ENCODE data around the gene APC.

The APC gene

DNA sequence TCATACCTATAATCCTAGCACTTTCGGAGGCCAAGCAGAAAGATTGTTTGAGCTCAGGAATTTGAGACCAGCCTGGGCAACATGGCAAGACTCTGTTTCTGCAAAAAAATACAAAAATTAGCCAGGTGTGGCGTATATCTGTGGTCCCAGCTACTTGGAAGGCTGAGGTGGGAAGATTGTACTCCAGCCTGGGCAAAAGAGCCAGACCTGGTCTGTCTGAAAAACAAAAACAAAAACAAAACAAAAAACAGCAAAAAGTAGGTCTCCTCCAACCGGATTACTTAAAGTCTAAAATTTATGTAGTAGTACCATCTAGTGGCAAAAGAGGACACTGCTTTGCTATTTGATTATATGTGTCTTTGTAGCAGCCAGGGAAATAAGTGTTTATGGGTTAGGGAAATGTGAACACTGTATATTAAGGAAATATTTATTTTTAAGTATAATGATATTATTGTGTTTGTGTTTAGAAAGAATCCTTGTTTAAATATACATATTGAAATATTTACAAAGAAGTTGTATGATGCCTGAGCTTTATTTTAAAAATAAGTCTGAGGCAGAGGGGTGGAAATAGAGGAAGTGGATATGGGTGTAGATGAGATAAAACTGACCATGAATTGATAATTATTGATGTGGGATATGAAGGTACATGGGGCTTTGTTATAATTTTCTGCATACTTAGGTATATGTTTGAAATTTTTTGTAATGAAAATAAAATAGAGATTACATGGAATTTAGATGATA, 20.0 kb downstream of the APC start:
- Histone ChIP-seq H3K9ac (ENCODE audit: low read depth, low read length) (no peak overlapping the region), H3K9me3 (ENCODE audit: control insufficient read depth, insufficient read depth, low read length) (no peaks in the 10 kb centered on the region), H3K27me3 (ENCODE audit: control insufficient read depth, insufficient read depth, low read length) (no peaks in the 10 kb centered on the region), H3K36me3 (ENCODE audit: control insufficient read depth, insufficient read depth, low read length) (peaks cover 4% of the 10 kb centered on the region), H3K4me3 (ENCODE audit: low read depth, low read length) (no peak overlapping the region), H3K4me1 (ENCODE audit: control insufficient read depth, insufficient read depth, low read length) (no peaks in the 10 kb centered on the region)

- no peak overlapping the region for H3K4me3 ChIP-seq (ENCODE audit: low read depth, low read length)
- no peaks in the 10 kb centered on the region for H3K4me1 ChIP-seq (ENCODE audit: control insufficient read depth, insufficient read depth, low read length)
- no peak overlapping the region for H3K9ac ChIP-seq (ENCODE audit: low read depth, low read length)
- H3K9me3 ChIP-seq (ENCODE audit: control insufficient read depth, insufficient read depth, low read length): no peaks in the 10 kb centered on the region
- peaks cover 4% of the 10 kb centered on the region for H3K36me3 ChIP-seq (ENCODE audit: control insufficient read depth, insufficient read depth, low read length)
- H3K27me3 ChIP-seq (ENCODE audit: control insufficient read depth, insufficient read depth, low read length): no peaks in the 10 kb centered on the region
Measured at GRCh38 chr5:112758676-112759075, 21.0 kb downstream of the APC start.

GRCh38 chr5:112762113-112762810, 24.6 kb downstream of the APC start:
- Histone ChIP-seq H3K9ac (ENCODE audit: low read depth, low read length) (no peak overlapping the region), H3K36me3 (ENCODE audit: control insufficient read depth, insufficient read depth, low read length) (peaks cover 6% of the 10 kb centered on the region), H3K9me3 (ENCODE audit: control insufficient read depth, insufficient read depth, low read length) (no peaks in the 10 kb centered on the region), H3K27me3 (ENCODE audit: control insufficient read depth, insufficient read depth, low read length) (no peaks in the 10 kb centered on the region), H3K4me1 (ENCODE audit: control insufficient read depth, insufficient read depth, low read length) (no peaks in the 10 kb centered on the region), H3K4me3 (ENCODE audit: low read depth, low read length) (no peak overlapping the region)

GRCh38 chr5:112763165-112763564, 25.5 kb downstream of the APC start:
- Histone ChIP-seq H3K4me1 (ENCODE audit: control insufficient read depth, insufficient read depth, low read length) (no peaks in the 10 kb centered on the region), H3K9ac (ENCODE audit: low read depth, low read length) (no peak overlapping the region), H3K4me3 (ENCODE audit: low read depth, low read length) (no peak overlapping the region), H3K9me3 (ENCODE audit: control insufficient read depth, insufficient read depth, low read length) (no peaks in the 10 kb centered on the region), H3K36me3 (ENCODE audit: control insufficient read depth, insufficient read depth, low read length) (peaks cover 6% of the 10 kb centered on the region), H3K27me3 (ENCODE audit: control insufficient read depth, insufficient read depth, low read length) (no peaks in the 10 kb centered on the region)

DNA sequence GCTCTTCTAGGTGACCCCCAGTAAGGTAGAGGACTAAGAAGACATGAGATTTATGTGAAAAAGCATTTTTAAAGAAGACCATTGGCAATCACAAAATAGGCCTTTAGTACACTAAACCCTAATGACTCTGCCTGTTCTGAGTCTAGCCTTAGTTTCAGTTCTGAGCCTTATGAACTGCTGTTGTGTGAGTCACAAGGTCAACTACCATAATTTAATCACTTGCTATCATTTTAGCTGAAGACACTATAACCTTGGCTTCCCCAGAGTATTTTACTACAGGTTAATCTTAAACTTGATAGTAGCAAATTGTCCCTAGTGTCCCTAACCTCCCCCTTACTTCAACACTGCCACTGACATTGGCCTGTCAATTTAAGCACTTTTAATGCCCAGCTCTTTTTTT, 34.4 kb downstream of the APC start:
- Histone ChIP-seq H3K9ac (ENCODE audit: low read depth, low read length) (no peak overlapping the region), H3K27me3 (ENCODE audit: control insufficient read depth, insufficient read depth, low read length) (no peaks in the 10 kb centered on the region), H3K4me3 (ENCODE audit: low read depth, low read length) (no peak overlapping the region), H3K36me3 (ENCODE audit: control insufficient read depth, insufficient read depth, low read length) (no peaks in the 10 kb centered on the region), H3K4me1 (ENCODE audit: control insufficient read depth, insufficient read depth, low read length) (no peaks in the 10 kb centered on the region), H3K9me3 (ENCODE audit: control insufficient read depth, insufficient read depth, low read length) (no peaks in the 10 kb centered on the region)

- no peaks in the 10 kb centered on the region for H3K36me3 ChIP-seq (ENCODE audit: control insufficient read depth, insufficient read depth, low read length)
- no peak overlapping the region for H3K4me3 ChIP-seq (ENCODE audit: low read depth, low read length)
- no peaks in the 10 kb centered on the region for H3K9me3 ChIP-seq (ENCODE audit: control insufficient read depth, insufficient read depth, low read length)
- H3K4me1 ChIP-seq (ENCODE audit: control insufficient read depth, insufficient read depth, low read length): no peaks in the 10 kb centered on the region
- H3K27me3 ChIP-seq (ENCODE audit: control insufficient read depth, insufficient read depth, low read length): no peaks in the 10 kb centered on the region
- H3K9ac ChIP-seq (ENCODE audit: low read depth, low read length): no peak overlapping the region
Measured at GRCh38 chr5:112776301-112776856, 38.7 kb downstream of the APC start.

DNA sequence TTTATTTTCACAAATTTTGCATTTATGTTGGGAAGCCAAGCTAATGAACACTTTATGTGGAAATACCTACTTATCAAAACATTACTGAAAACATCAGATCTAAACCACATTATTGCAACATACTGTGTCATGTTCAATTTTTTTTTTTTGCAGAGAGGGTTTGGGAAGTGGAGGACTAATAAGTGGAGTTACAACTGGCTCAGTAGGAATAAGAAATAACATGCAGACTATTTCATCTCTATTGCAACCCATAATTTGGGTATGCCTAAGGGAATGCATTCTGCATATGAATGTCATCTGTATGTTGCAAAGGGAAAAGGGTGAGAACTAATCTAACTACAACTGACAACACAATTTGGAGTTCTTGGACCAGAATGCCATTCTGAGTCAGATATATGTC, 41.8 kb downstream of the APC start:
- Histone ChIP-seq H3K9me3 (ENCODE audit: control insufficient read depth, insufficient read depth, low read length) (no peaks in the 10 kb centered on the region), H3K36me3 (ENCODE audit: control insufficient read depth, insufficient read depth, low read length) (no peaks in the 10 kb centered on the region), H3K4me3 (ENCODE audit: low read depth, low read length) (no peak overlapping the region), H3K9ac (ENCODE audit: low read depth, low read length) (no peak overlapping the region), H3K4me1 (ENCODE audit: control insufficient read depth, insufficient read depth, low read length) (no peaks in the 10 kb centered on the region), H3K27me3 (ENCODE audit: control insufficient read depth, insufficient read depth, low read length) (no peaks in the 10 kb centered on the region)

DNA sequence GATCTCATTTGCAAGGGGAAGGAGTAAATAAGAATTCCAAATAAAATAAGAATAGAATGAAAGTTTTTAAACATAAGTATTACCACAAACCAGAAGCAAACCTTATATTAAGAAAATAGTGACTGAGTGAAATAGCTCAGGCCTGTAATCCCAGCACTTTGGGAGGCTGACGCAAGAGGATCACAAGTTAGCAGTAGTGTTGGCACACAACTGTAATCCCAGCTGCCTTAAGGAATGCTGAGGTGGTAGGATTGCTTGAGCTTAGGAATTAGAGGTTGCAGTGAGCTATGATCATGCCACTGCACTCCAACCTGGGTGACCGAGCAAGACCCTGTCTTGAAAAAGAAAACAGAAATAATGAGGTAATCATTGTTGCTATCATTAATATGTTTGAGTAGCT, 47.0 kb downstream of the APC start:
- Histone ChIP-seq H3K4me3 (ENCODE audit: low read depth, low read length) (no peak overlapping the region), H3K9me3 (ENCODE audit: control insufficient read depth, insufficient read depth, low read length) (no peaks in the 10 kb centered on the region), H3K27me3 (ENCODE audit: control insufficient read depth, insufficient read depth, low read length) (no peaks in the 10 kb centered on the region), H3K4me1 (ENCODE audit: control insufficient read depth, insufficient read depth, low read length) (no peaks in the 10 kb centered on the region), H3K36me3 (ENCODE audit: control insufficient read depth, insufficient read depth, low read length) (no peaks in the 10 kb centered on the region), H3K9ac (ENCODE audit: low read depth, low read length) (no peak overlapping the region)

- H3K36me3 ChIP-seq (ENCODE audit: control insufficient read depth, insufficient read depth, low read length): no peaks in the 10 kb centered on the region
- no peak overlapping the region for H3K9ac ChIP-seq (ENCODE audit: low read depth, low read length)
- no peaks in the 10 kb centered on the region for H3K27me3 ChIP-seq (ENCODE audit: control insufficient read depth, insufficient read depth, low read length)
- H3K4me3 ChIP-seq (ENCODE audit: low read depth, low read length): no peak overlapping the region
- H3K9me3 ChIP-seq (ENCODE audit: control insufficient read depth, insufficient read depth, low read length): no peaks in the 10 kb centered on the region
- no peaks in the 10 kb centered on the region for H3K4me1 ChIP-seq (ENCODE audit: control insufficient read depth, insufficient read depth, low read length)
Measured at GRCh38 chr5:112787261-112787660, 49.6 kb downstream of the APC start.

DNA sequence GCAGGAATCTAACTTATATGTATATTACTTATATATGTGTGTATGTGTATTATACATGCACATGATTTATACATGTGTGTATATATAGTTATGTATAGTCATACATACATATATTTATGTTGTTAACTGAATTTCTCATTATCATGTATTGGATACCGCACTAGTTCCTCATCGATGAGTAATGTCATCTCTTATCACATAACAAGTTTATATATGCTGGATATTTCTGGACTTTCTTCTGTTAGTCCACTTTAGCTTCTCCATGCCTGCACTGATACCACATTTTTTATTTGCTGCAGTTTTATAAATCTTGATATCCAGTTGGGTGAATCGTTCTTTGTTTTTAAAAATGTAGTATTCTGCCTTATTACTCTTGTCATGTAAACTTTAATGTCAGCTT, 50.2 kb downstream of the APC start:
- Histone ChIP-seq H3K9me3 (ENCODE audit: control insufficient read depth, insufficient read depth, low read length) (no peaks in the 10 kb centered on the region), H3K9ac (ENCODE audit: low read depth, low read length) (no peak overlapping the region), H3K4me1 (ENCODE audit: control insufficient read depth, insufficient read depth, low read length) (no peaks in the 10 kb centered on the region), H3K27me3 (ENCODE audit: control insufficient read depth, insufficient read depth, low read length) (no peaks in the 10 kb centered on the region), H3K36me3 (ENCODE audit: control insufficient read depth, insufficient read depth, low read length) (no peaks in the 10 kb centered on the region), H3K4me3 (ENCODE audit: low read depth, low read length) (no peak overlapping the region)

GRCh38 chr5:112793201-112793600, 55.5 kb downstream of the APC start:
- H3K9ac ChIP-seq (ENCODE audit: low read depth, low read length): no peak overlapping the region
- H3K4me1 ChIP-seq (ENCODE audit: control insufficient read depth, insufficient read depth, low read length): peaks cover 24% of the 10 kb centered on the region
- H3K4me3 ChIP-seq (ENCODE audit: low read depth, low read length): no peak overlapping the region
- no peaks in the 10 kb centered on the region for H3K36me3 ChIP-seq (ENCODE audit: control insufficient read depth, insufficient read depth, low read length)
- H3K9me3 ChIP-seq (ENCODE audit: control insufficient read depth, insufficient read depth, low read length): no peaks in the 10 kb centered on the region
- H3K27me3 ChIP-seq (ENCODE audit: control insufficient read depth, insufficient read depth, low read length): no peaks in the 10 kb centered on the region

- no peak overlapping the region for H3K4me3 ChIP-seq (ENCODE audit: low read depth, low read length)
- peaks cover 24% of the 10 kb centered on the region for H3K4me1 ChIP-seq (ENCODE audit: control insufficient read depth, insufficient read depth, low read length)
- no peak overlapping the region for H3K9ac ChIP-seq (ENCODE audit: low read depth, low read length)
- H3K36me3 ChIP-seq (ENCODE audit: control insufficient read depth, insufficient read depth, low read length): no peaks in the 10 kb centered on the region
- no peaks in the 10 kb centered on the region for H3K27me3 ChIP-seq (ENCODE audit: control insufficient read depth, insufficient read depth, low read length)
- no peaks in the 10 kb centered on the region for H3K9me3 ChIP-seq (ENCODE audit: control insufficient read depth, insufficient read depth, low read length)
Measured at GRCh38 chr5:112794410-112794809, 56.7 kb downstream of the APC start.
